ENCODE measurements around the gene ABL1.

ABL1 gene

DNA sequence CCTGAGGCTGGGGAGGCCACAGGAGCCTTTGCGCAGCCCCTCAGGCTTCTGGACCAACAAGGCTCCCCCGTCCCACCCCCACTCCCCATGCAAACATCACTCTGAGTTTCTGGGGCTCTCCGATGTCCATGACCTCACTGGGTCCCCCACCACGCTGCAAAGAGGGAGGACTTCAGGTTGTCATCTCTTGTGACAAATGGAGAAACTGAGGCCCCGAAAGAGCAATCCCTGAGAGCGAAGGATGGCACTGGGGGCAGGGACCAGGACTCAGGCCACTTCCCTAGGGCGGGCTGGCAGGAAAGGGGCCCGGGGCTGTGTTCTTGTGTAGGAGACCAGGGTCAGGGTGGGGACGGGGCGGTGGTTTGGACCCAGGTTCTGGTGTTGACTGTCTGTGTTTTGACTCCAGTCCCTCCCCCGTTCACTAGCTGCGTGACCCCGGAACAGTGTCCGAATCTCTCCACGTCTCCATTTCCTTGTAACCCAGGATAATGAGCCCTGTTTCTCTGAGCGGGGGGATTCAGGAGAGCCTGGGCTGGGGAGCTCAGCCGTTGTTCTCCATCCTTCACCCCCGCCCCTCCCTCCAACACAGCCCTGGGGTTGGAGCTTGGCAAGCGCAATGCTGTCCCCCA, 90.1 kb downstream of the ABL1 start:
- Histone ChIP-seq H3K36me3 (ENCODE audit: low read length) (no peaks in the 10 kb centered on the region), H3F3A (ENCODE audit: insufficient read depth) (no peaks in the 10 kb centered on the region), H3K9ac (ENCODE audit: low read length) (no peak overlapping the region), H3K79me2 (ENCODE audit: insufficient read depth, low read length) (no peaks in the 10 kb centered on the region), H3K27ac (ENCODE audit: low read depth, low read length) (no peak overlapping the region), H4K20me1 (ENCODE audit: low read depth, low read length) (no peaks in the 10 kb centered on the region), H3K9me2 (replicated peaks; ENCODE audit: insufficient read depth, low read length) (no peaks in the 10 kb centered on the region), H3K4me3 (ENCODE audit: insufficient read depth, low read length, poor library complexity, severe bottlenecking) (no peak overlapping the region), H3K9me3 (ENCODE audit: insufficient read depth, low read length) (no peaks in the 10 kb centered on the region), H2AFZ (ENCODE audit: low read depth, low read length, severe bottlenecking) (no peak overlapping the region), H3K4me2 (ENCODE audit: low read depth, low read length, poor library complexity, severe bottlenecking) (no peak overlapping the region), H3K27me3 (ENCODE audit: low read length) (no peaks in the 10 kb centered on the region)
- TF ChIP-seq, protein P1, sequence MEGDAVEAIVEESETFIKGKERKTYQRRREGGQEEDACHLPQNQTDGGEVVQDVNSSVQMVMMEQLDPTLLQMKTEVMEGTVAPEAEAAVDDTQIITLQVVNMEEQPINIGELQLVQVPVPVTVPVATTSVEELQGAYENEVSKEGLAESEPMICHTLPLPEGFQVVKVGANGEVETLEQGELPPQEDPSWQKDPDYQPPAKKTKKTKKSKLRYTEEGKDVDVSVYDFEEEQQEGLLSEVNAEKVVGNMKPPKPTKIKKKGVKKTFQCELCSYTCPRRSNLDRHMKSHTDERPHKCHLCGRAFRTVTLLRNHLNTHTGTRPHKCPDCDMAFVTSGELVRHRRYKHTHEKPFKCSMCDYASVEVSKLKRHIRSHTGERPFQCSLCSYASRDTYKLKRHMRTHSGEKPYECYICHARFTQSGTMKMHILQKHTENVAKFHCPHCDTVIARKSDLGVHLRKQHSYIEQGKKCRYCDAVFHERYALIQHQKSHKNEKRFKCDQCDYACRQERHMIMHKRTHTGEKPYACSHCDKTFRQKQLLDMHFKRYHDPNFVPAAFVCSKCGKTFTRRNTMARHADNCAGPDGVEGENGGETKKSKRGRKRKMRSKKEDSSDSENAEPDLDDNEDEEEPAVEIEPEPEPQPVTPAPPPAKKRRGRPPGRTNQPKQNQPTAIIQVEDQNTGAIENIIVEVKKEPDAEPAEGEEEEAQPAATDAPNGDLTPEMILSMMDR (IDR thresholded peaks at IDR 0.05; ENCODE audit: insufficient read depth, low read length, poor library complexity, severe bottlenecking), result no peak
- TF ChIP-seq EZH2phosphoT487 (conservative IDR thresholded peaks at IDR 0.05; ENCODE audit: low read length), result no peak

DNA sequence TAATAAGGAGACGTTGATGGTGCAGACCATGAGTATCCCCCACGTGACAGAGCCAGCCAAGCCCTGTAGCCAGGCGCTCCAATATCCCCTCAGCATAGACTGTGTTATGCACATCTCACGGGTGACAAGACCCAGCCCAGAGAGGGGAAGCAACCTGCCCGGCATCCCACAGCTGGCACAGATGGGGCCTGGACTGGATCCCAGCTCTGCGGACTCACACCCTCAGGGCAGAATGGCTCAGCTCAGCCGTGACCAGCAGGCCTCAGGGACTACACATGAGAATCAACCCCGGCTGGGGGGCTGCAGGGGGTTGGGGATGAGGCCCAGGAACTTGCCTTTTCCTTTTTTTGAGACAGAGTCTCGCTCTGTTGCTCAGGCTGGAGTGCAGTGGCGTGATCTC, 92.3 kb downstream of the ABL1 start:
- Histone ChIP-seq H4K20me1 (ENCODE audit: low read depth, low read length) (no peaks in the 10 kb centered on the region), H3K9ac (ENCODE audit: low read length) (no peak overlapping the region), H2AFZ (ENCODE audit: low read depth, low read length, severe bottlenecking) (no peak overlapping the region), H3K36me3 (ENCODE audit: low read length) (no peaks in the 10 kb centered on the region), H3K4me3 (ENCODE audit: insufficient read depth, low read length, poor library complexity, severe bottlenecking) (no peak overlapping the region), H3K9me2 (replicated peaks; ENCODE audit: insufficient read depth, low read length) (no peaks in the 10 kb centered on the region), H3K27ac (ENCODE audit: low read depth, low read length) (no peak overlapping the region), H3K4me2 (ENCODE audit: low read depth, low read length, poor library complexity, severe bottlenecking) (no peak overlapping the region), H3F3A (ENCODE audit: insufficient read depth) (no peaks in the 10 kb centered on the region), H3K27me3 (ENCODE audit: low read length) (no peaks in the 10 kb centered on the region), H3K79me2 (ENCODE audit: insufficient read depth, low read length) (no peaks in the 10 kb centered on the region), H3K9me3 (ENCODE audit: insufficient read depth, low read length) (no peaks in the 10 kb centered on the region)
- TF ChIP-seq, protein P1 (IDR thresholded peaks at IDR 0.05; ENCODE audit: insufficient read depth, low read length, poor library complexity, severe bottlenecking), result no peak
- no peak for TF ChIP-seq EZH2phosphoT487 (conservative IDR thresholded peaks at IDR 0.05; ENCODE audit: low read length)

DNA sequence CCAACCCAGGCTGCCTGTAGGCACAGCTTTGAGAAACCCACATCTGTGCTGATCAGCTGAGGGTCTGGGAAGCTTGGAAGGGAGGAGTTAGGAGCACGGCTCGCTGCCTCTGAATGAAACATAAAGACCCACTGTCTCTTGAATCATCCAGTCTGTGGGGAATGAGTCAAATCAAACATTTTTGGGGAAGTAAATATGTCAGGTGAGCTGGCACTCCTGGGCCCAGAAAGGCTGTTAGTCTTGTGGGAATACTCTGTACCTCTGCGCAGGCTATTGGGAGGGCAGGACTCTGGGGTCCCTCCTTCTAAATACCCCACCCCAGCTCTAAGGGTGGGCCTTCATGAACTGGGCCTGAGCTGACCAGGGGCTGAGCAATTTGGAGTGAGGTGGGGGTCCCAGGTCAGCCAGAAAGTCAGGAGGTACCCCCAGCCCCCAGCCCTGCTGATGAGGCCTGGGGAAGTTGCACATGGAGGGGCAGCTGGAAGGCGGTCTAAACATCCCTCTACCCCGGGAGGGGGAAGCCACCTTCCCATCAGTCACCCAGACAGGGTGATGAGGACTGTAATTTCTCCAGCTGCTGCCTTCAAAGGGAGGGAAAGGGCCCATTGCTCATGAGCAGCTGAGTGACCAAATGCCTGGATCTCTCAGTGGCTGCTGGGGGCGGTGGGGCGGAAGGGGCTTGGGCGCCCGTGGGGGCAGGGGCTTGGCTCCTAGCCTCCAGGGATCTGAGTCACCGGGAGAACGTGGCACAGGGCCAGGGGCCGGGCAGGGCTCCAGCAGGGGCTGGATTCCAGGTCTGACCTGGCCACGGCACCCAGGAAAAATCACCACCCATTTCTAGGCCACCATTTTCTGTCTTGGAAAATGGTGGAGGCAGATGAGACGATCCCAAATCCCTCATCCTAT, 93.2 kb downstream of the ABL1 start:
- H3K27ac ChIP-seq (ENCODE audit: low read depth, low read length), result no peak overlapping the region
- no peaks in the 10 kb centered on the region for H4K20me1 ChIP-seq (ENCODE audit: low read depth, low read length)
- no peaks in the 10 kb centered on the region for H3K36me3 ChIP-seq (ENCODE audit: low read length)
- H3K9me2 ChIP-seq (replicated peaks; ENCODE audit: insufficient read depth, low read length), result no peaks in the 10 kb centered on the region
- no peaks in the 10 kb centered on the region for H3K27me3 ChIP-seq (ENCODE audit: low read length)
- no peak overlapping the region for H3K4me3 ChIP-seq (ENCODE audit: insufficient read depth, low read length, poor library complexity, severe bottlenecking)
- H3K4me2 ChIP-seq (ENCODE audit: low read depth, low read length, poor library complexity, severe bottlenecking), result no peak overlapping the region
- no peaks in the 10 kb centered on the region for H3F3A ChIP-seq (ENCODE audit: insufficient read depth)
- H3K79me2 ChIP-seq (ENCODE audit: insufficient read depth, low read length), result no peaks in the 10 kb centered on the region
- H3K9ac ChIP-seq (ENCODE audit: low read length), result no peak overlapping the region
- TF ChIP-seq, protein P1 (IDR thresholded peaks at IDR 0.05; ENCODE audit: insufficient read depth, low read length, poor library complexity, severe bottlenecking), result no peak
- H2AFZ ChIP-seq (ENCODE audit: low read depth, low read length, severe bottlenecking), result no peak overlapping the region
- no peaks in the 10 kb centered on the region for H3K9me3 ChIP-seq (ENCODE audit: insufficient read depth, low read length)

Data from SU-DHL-6 (cell line).